HG03066 (cell line): ENCODE measurements around the gene ANK3.

Source experiments
- ATAC-seq: cut with Tn5 transposase; IDR thresholded peaks from one replicate; pipeline ENCODE4 v1.9.1; 2021; ENCODE audit warnings: low read depth; ENCODE audit not compliant: unreplicated experiment

The ANK3 gene

DNA sequence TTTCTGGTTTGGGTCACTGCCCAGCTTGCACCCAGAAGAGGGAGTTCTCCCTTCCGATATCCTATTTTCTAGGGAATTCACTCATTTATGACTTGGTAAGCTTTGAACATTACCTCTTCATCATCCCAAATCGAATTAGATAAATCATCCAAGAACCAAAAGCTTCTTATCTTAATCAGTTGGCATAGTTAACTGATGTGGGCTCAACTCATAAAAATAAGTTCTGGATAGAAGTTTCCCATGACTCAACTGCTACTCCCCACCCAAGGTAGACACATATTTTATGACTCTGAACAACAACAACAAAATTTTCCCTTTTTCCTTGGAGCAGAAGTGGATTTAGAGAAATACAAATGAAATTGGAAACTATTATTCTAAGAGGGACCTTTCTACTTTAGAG is 380.4 kb downstream of the ANK3 start:
- ATAC-seq: no peak

DNA sequence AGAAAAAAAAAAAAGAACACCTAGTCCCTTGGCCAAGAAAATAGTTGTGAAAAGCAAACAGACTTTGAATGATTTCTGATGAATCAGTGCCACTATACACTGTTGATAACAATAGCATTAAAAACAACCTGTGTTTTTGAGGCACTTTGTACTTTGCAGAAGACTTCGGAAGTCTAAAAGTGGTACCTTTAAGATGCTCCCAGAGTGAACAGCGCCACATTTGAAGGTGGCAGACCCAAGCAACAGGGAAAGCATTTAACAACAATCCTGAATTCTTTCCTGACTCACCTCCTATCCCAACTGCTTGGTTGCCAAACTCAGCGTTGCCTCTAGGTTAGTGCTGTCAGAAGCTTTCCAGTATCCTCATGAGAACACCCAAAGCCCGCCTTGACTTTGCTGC is 380.9 kb downstream of the ANK3 start:
- ATAC-seq: no peak

DNA sequence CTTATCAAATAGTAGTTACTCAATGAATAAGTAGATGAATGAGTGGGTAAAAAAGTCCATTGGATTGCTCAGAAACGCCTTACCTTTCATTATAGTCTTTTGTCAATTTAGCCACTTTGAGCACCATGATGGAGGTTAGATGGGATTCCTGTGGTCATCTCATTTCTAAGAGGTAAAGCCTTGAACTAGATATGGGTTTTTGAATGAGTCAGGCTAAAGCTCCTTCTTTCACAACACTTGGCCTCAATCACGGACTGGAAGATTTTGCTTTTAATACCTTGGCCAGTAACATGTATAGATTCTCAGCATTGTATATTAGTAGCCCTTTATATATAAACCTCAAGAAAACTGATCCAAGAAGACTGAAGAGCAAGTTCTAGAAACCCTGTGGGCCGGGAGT is 383.6 kb downstream of the ANK3 start:
- ATAC-seq: no peak

DNA sequence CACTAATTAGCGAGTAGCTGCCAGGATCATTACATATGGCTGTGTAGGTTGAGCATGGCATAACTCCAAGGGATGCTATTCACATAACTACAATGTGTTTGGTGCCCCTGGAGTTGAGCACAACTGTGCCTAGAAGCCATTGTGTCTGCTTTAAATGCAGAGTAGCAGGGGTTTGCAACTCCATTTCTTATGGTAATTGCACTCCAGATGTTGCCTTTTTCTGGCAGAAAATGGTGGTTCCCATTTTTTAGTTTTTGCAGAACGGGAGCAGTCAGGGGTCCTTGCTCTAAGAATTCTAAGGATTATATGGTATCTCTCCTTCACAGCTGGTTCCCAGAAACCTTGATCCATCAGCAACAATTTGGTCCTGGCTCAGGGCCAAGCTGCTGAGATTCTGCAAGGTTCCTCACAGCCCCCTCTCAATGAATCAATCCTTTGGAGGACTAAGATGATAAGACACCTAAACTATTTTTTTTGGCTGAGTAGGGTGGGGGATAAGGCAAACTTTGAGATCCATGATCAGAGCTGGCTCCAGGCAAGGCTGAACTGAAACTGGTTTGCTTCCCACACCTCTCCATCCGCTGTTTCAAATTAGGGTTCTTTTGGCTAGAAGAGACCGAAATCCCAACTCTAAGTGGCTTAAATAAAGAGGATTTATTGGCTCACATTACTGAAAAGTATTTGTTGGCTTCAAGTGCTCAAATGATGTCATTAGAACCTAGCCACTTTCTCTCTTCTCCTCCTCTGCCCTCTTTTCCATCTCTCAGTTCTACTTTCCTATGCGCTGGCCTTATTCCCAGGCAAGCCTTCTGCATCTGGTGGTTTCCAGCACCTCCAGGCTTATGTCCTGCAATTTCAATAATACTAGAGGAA is 385.8 kb downstream of the ANK3 start:
- ATAC-seq: no peak

DNA sequence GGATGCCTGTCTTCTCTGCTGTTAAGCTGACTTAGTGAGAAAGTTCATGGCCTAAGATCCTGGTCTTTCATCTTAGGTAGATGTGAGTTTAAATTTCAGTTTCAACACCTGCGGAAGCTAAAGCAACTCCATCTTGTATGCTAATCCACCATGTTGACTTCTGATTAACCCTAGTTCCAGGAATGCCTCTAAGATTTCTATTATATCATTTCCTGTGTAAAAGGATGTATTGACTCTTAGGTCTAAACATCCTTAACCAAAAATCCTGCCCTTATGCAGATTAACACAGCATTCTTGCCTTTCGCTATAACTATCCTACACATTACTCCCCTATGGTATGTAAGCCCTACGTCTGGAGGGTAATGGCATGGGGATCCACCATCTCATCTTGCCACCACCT is 388.9 kb downstream of the ANK3 start:
- ATAC-seq: no peak

DNA sequence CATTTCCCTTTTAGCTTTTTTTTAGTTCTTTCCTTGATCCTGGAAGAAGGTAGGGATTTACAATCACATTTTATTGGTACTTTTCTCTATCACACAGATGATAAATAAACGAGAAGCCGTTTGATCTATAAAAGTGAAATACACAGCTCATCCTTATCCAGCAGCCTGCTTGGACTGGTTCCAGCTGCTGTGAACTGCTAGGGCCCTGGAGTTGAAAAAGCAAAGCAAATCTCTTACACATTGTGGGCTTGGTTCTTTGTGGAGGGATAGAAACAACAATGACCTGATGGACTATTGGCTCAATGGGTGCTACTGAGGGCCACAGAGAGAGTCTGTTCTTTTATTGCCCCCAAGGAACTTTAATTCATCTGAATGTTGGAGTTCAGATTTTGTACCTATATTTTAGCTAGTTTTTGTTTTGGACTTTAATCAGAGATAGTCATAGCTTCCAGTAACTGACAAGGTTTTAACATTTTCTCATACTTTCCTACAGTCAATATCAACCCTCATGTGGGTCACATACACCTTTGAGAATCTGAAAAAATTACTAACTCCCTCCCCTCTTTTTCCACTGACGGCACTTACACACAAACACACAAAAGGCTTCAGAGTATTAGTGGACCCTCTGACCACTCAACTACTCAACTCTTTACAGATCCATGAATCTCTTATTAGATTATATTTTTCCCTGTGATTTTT is 391.7 kb downstream of the ANK3 start:
- ATAC-seq: no peak

DNA sequence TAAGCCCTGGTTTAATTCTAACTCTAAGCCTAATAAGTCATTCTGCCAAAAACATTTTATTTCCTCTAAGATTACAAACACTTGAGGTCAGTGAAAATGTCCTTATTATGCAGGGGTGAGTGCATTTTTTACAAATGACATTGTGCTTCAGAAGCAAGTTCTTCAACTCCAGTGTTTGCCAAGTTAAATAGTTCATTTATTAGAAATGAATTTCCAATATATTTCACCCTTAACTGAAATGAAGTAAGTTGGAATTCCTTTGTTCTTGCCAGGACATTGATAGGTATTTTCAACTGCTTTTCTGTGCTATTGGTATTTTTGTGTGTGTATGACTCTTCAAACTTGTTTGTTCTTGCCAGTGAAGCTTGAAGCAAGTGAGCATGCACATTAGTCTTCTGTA is 393.8 kb downstream of the ANK3 start:
- no peak for ATAC-seq

DNA sequence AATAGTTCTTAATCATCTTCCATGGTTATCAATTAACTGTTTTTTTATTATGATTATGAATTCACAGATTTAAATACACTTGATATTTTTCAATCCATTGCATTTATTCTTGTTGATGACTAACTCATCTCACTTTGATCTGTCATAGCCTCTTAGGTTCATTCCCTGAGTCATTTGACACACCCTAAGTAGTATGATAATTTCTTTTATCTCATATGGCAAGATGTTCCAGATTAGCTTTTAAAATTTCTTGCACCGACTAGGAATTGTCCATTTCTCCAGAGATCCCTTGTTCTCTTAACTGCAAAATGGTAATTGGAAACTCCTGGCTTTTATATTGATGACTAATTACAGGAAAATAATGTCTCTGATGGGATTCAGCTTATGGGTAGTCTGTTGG is 395.7 kb downstream of the ANK3 start:
- ATAC-seq: no peak

DNA sequence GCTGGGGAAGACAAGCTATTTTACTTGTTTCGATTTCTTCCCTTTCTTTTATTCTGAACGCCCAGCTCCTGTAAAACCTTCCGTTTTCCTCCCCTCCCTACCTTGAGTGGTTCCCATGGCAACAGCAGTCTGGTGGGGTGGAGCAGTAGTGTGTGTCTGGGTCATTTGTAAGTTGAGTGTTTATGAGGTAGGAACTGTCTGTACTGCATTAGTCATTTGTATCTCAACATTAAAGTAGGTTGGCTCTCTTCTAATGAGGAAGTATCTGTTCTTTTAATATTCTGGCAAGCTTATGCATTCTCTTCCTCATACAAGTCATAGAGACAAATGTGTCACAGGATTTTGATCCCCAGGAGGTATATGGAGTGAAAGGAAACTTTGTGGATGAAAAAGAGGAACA is 398.0 kb downstream of the ANK3 start:
- no peak for ATAC-seq

DNA sequence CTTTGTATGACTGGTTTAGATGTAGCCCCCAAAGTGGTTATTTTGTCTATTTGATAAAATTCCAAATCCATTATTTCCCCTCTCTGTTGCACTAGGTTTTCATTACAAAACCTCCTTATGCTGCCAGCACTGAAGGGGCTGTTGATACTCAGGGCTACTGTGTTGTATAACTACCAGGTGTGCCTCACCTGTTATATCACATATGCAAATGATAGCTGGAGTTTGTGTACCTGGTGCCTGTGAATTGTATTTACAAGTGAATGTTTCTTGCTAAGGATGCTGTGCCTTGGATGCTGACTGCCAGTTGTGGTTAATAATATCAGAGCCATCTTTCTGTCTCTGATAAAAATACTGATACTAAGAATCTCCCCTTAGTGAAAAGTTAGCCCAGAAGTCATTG is 398.6 kb downstream of the ANK3 start:
- ATAC-seq: no peak

DNA sequence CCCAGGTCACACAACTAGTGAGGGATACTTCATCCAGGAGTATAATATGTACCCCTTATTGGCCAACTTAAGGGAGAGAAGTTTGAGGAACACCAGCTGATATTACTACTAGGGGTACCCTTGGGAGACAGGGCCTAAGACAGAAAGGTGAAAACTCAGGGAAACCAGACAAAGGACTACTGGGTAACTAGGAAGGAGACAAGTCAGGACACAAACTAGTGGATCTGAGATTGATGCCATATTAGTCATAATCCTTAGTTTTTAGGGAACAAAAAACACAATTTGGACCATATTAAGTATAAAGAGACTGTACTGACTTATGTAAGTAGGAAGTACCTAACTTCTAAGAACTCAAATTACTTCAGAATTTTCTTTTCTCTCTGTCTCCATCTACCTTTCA is 404.0 kb downstream of the ANK3 start:
- ATAC-seq: no peak

DNA sequence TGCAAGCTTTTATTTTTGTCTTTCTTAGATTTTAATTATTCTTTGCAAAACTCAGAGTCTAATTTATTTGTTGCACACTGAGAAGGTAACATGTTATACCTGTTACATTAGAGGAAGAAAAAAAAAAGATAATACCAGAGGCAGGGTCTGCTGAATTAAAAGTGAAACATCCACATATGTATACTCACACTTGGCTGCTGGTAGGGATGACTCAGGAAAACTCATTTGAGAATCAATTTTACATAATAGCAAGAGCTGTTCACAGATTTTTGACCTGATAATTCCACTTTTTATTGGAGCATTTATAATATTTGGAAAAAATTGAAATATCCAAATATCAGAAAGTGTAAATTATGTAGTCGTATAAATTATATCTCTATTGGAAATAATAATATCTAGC is 405.3 kb downstream of the ANK3 start:
- ATAC-seq: no peak

DNA sequence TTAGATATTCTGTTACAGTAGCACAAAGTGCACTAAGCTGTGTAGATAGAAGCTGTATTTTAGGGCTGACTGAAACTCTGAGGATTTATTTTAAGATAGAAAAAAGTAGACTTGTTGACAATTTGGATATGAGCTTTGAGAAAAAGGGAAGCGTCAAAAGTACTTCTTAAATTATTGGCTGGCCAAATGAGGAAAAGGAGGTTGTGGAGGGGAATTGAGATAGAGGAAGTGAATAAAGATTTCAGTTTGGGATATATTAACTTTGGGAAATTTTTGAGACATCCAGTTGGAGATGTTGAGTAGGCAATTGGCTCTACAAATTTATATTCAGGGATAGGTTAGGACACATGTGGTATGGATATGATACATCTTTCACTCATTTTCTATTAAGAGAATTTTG is 409.3 kb downstream of the ANK3 start:
- no peak for ATAC-seq

DNA sequence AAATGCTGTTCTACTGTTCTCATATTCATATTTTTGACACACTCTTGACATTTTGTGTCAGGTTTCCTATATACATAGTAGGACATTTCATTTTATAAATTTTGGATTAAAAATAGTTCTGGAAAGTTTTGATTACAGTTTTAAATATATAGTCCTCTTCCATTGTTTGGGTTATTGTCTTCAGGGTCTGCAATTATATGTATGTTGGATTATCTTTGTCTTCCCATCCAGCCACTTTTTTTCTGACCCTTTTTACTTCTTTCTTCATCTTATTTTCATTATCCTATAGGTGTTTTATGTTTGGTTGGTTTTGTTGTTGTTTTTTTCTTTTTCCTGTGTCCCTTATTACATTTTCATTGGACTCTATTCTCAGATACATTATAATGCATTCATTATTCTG is 412.2 kb downstream of the ANK3 start:
- no peak for ATAC-seq

DNA sequence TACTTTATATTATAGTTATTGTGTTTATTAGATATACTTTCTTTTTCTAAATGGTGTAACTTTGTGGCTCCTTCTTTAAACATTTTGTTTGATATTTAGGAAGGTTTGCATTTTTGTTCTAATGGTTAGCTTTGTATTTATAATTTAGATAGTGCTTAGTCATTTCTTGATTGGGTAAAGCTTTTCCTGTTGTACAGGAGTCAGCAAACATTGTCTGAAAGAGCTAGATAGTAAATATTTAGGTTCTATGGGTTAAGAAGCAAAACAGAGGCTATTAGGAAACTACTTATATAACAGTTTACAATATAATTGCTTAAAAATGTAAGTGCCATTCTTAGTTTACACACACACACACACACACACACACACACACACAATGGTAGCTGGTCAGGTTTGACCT is 412.8 kb downstream of the ANK3 start:
- no peak for ATAC-seq
